Measurements from ENCODE around the gene ANOS1. TPM values are rescaled to one million over a fixed set of nuclear protein-coding genes. Genes with fewer than 3 reads are reported as not detected.

ANOS1 gene
- total and polyA plus RNA-seq, 8 donors: 27.1 to 85.9 (median 42.2) TPM

DNA sequence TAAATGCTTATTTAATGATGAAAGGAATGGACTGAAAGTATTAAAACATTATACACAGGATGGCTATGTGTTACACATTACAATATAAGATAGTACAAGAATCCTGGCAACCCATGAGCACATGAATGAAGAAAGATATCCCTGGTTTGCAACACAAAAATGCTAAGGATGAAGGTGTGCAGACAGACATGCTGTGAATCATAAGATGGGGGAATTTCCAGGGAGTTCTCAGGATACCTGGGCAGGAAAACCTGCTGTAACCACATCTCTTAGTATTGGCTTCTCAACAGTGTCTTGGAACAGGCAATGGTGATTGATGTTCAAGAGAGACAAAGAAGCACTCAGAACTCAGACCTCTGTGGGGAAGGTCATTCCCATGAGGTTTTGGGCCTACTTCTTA lies 23.9 kb upstream of the ANOS1 start:
- Histone ChIP-seq H3K27me3 (no peaks in the 10 kb centered on the region), H3K36me3 (no peaks in the 10 kb centered on the region), H3K27ac (no peak overlapping the region), H3K4me3 (no peak overlapping the region), H3K9me3 (no peaks in the 10 kb centered on the region), H3K4me1 (no peaks in the 10 kb centered on the region)
- TF ChIP-seq, protein P1, sequence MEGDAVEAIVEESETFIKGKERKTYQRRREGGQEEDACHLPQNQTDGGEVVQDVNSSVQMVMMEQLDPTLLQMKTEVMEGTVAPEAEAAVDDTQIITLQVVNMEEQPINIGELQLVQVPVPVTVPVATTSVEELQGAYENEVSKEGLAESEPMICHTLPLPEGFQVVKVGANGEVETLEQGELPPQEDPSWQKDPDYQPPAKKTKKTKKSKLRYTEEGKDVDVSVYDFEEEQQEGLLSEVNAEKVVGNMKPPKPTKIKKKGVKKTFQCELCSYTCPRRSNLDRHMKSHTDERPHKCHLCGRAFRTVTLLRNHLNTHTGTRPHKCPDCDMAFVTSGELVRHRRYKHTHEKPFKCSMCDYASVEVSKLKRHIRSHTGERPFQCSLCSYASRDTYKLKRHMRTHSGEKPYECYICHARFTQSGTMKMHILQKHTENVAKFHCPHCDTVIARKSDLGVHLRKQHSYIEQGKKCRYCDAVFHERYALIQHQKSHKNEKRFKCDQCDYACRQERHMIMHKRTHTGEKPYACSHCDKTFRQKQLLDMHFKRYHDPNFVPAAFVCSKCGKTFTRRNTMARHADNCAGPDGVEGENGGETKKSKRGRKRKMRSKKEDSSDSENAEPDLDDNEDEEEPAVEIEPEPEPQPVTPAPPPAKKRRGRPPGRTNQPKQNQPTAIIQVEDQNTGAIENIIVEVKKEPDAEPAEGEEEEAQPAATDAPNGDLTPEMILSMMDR (IDR thresholded peaks at IDR 0.05): no peak
- ATAC-seq: no peak
- intact Hi-C loops (cut with DNase I): no loop called here
- no peak for DNase-seq

DNA sequence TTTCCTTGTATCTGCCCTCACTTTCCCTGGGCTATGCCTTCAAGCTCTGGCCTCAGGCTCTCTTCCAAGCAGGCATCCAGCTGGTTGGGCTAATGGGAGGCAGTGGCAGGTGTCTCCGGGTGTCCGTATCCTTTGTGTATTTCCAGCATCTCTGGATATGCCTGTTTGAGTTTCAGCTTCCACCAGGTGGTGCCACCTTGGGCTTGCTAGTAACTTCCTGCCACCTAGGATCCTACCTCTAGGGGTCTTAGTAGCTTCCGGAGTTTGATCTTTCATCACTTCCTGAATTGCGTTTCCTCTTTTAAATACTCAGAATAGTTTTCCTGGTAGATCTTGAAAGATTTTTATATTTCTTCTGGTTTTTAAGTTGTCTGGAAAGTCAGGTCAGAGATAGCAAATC lies 23.2 kb upstream of the ANOS1 start:
- Histone ChIP-seq H3K27ac (no peak overlapping the region), H3K4me3 (no peak overlapping the region), H3K27me3 (no peaks in the 10 kb centered on the region), H3K4me1 (no peaks in the 10 kb centered on the region), H3K9me3 (no peaks in the 10 kb centered on the region), H3K36me3 (no peaks in the 10 kb centered on the region)
- TF ChIP-seq, protein P1 (IDR thresholded peaks at IDR 0.05): no peak
- intact Hi-C loops (cut with DNase I): no loop called here
- ATAC-seq (no peak), DNase-seq (no peak)

DNA sequence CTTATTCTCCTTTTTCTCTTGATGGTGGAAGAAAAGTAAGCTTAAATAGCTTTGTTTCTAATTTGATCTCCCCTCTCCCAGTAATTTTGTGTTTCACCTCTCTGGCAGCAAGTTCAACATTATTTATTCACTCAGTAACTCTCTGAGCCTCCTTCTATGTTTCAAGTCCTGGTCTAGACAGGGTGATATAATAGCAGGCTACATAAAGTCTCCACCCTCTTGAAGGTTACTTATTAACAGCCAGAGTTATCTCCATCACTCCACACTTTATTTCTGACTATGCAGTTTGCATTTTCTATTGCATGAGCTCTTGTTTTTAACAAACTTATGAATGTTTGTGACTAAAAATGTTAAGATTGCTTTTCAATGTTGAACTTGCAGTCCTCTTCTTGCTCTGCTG lies 17.8 kb upstream of the ANOS1 start:
- intact Hi-C loops (cut with DNase I): no loop called here
- Histone ChIP-seq H3K27ac (no peak overlapping the region), H3K27me3 (no peaks in the 10 kb centered on the region), H3K9me3 (no peaks in the 10 kb centered on the region), H3K4me3 (no peak overlapping the region), H3K4me1 (no peaks in the 10 kb centered on the region), H3K36me3 (no peaks in the 10 kb centered on the region)
- DNase-seq (no peak), ATAC-seq (peak; percentile 50)
- TF ChIP-seq, protein P1 (IDR thresholded peaks at IDR 0.05): no peak

GRCh38 chrX:8748855-8749254 lies 16.9 kb upstream of the ANOS1 start:
- H3K4me1 ChIP-seq: no peaks in the 10 kb centered on the region
- intact Hi-C loops (cut with DNase I): no loop called here

DNA sequence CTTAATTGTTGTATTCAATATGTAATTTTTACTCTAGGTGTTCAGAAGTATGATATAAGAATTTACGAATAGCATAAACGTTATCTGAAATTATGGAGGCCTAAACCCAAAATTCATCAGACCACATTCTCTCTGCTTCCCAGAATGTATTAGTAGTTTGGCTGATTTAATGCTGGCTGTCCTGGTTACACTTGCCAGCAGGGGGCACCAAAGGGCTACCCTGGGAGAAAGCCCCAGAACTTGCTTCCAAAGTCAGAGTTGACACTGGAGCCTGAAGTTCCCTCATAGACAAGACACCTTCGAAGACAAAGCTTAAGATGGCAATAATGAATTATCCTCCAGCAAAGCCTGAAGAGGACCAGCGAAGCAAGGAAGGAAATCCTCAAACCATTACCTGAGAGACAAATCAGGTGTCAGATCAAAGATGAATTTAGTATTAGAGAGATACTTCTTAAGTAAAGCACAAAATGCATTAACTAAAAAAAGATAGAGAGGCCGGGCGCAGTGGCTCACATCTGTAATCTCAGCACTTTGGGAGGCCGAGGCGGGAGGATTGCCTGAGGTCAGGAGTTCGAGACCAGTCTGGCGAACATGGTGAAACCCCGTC lies 11.3 kb upstream of the ANOS1 start:
- no peaks in the 10 kb centered on the region for H3K27me3 ChIP-seq
- no peak overlapping the region for H3K27ac ChIP-seq
- no peak overlapping the region for H3K4me3 ChIP-seq
- ATAC-seq (peak; percentile 83), DNase-seq (peak in 3 of 4 donors; percentile 21 to 77 (median 50))
- intact Hi-C loops (cut with DNase I): no loop called here
- H3K36me3 ChIP-seq: no peaks in the 10 kb centered on the region
- no peaks in the 10 kb centered on the region for H3K4me1 ChIP-seq
- TF ChIP-seq, protein P1 (IDR thresholded peaks at IDR 0.05): peak; percentile 58 to 73
- no peaks in the 10 kb centered on the region for H3K9me3 ChIP-seq

More at GRCh38 chrX:8748855-8749254, 16.9 kb upstream of the ANOS1 start:
- Histone ChIP-seq H3K27ac (no peak overlapping the region), H3K27me3 (no peaks in the 10 kb centered on the region), H3K9me3 (no peaks in the 10 kb centered on the region), H3K36me3 (no peaks in the 10 kb centered on the region), H3K4me3 (no peak overlapping the region)
- TF ChIP-seq, protein P1 (IDR thresholded peaks at IDR 0.05): peak; percentile 20 to 29
- DNase-seq (peak in 1 of 4 donors; percentile 41), ATAC-seq (peak; percentile 80)

Data from left lung (tissue), 10 donors.